Suppressor macrophage treated with lipopolysaccharide for 1 hour (primary cell): Measurements from ENCODE around the gene NAB1.
"Not testable (repeated sequence)": the region's sequence is repeated elsewhere in the genome, so short reads cannot be mapped to it uniquely, and the experiment has no call there.

ENCODE experiments used
- DNase-seq, 3 donors: peaks; one replicate each; pipeline ENCODE4 v3.0.0-alpha.2; 2020 to 2022

The NAB1 gene, protein sequence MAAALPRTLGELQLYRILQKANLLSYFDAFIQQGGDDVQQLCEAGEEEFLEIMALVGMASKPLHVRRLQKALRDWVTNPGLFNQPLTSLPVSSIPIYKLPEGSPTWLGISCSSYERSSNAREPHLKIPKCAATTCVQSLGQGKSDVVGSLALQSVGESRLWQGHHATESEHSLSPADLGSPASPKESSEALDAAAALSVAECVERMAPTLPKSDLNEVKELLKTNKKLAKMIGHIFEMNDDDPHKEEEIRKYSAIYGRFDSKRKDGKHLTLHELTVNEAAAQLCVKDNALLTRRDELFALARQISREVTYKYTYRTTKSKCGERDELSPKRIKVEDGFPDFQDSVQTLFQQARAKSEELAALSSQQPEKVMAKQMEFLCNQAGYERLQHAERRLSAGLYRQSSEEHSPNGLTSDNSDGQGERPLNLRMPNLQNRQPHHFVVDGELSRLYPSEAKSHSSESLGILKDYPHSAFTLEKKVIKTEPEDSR

DNA sequence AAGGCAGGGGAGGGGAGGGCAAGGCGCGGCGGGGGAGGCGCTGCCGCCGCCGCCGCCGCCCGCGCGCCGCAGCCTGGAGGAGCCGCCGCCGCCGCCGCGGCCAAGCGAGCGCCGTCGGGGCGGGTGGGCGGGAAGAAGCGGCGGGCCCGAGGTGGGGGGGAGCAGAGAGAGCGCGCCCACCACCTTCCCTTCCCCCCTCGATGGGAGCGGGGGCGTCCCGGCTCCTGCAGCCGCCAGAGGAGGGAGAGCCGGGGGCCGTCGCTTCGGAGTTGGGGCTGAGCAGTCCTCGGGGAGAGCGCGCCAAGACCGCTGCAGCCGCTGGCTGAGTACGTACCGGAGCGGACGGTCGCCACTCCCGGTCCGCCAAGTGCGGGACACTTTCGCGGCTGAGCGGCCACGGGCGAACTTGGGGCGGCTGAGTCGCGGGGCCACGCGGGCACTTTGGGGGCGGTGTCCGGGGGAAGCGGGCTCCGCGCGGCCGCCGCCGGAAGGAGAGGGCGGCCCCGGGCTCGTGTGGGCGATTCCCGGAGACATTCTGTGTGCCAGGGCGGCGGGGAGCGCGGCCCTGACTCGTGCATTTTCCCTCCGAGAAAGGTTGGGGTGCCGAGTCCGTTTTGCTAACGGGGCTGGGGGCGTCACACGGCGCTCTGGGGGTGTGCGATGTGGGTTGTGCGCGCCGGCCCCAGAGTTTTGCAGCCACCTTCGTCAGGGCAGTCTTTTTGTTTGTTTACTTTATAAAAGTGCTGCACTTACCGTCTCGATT, at the start of gene NAB1:
TSS of gene NAB1 (plus strand) at position 49 of the 763 bp plus-strand sequence. CDS start 10,094 bp downstream, outside the sequence.
- peak; percentile 82 to 91 (median 83) for DNase-seq

DNA sequence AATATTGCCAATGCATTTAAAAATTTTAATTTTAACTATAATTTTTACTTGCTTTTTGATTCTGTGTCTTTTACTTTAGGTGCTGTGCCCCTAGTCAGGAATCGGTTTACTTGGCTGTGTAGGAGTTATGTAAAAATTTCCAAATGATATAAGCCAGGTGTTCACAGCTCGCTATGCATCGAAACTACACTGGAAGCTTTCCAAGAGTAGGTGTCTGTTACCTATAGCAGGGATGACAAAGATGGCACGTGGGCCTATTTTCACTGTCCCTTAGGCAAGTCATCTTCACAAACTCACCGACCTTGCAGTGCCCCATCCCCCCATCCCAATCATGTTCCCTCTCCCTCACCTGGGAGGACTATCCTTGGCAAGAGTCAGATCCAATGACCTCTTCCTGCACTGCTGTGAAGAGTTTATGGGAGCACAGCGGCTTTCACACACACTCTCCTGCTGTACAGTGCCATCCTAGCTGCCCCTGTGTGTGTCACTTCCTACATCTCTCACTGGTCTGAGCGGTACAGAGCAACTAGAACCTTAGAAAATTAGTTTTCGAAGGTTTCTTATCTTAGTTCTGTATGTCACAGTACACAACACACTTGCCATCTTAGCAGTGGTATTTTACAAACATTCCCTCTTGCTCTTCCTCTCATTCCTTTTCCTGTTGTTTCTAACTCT, 49.2 kb upstream of the NAB1 start:
- no peak for DNase-seq

DNA sequence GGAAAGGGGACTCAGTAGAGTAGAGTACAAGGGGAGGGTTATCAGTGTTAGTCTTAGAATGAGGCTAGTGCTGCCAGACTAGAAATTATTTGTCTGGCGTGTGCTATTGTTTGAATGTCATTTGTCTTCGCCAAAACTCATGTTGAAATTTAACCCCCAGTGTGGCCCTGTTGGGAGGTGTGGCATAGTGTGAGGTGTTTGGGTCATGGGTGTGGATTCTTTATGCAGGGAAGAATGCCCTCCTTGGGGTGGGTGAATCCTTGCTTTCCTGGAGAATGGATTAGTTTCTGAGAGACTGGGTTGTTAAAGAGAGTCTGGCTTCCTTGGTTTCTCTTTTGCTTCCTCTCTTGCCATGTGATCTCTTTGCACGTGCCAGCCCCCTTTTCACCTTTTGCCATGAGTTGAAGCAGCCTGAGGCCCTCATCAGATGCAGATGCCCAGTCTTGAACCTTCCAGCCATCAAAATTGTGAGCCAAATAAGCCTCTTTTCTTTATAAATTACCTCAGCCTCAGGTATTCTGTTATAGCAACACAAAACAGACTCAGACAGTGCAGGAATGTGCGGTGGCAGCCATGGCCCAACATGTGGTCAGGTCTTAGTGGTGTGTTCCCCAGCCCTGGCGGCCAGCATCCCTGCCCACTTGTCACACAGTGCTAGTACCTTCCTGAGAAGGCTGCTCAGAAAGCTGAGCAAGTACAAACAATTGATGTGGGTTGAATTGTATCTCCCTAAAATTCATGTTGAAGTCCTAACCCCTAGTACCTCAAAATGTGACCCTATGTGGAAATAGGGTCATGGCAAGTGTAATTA, 48.4 kb upstream of the NAB1 start:
- no peak for DNase-seq

DNA sequence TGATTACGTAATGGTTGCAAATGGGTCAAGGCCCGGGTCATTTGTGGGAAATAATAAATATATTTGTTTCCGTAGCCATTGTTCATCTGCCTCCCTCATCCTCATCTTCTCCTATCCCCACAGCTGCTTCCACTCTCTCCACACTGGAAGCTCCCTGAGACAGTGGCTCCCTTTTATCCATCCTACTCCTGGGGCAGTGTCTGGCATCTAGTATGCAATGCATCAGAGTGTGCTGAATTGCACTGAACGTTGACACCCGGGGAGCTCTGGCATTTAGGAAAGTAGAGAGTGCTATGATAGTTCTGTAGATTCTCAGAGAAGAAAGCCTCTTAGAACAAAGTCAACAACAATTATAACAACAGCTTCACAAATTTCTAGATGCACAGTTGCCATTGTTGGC, 45.5 kb upstream of the NAB1 start:
- no peak for DNase-seq

DNA sequence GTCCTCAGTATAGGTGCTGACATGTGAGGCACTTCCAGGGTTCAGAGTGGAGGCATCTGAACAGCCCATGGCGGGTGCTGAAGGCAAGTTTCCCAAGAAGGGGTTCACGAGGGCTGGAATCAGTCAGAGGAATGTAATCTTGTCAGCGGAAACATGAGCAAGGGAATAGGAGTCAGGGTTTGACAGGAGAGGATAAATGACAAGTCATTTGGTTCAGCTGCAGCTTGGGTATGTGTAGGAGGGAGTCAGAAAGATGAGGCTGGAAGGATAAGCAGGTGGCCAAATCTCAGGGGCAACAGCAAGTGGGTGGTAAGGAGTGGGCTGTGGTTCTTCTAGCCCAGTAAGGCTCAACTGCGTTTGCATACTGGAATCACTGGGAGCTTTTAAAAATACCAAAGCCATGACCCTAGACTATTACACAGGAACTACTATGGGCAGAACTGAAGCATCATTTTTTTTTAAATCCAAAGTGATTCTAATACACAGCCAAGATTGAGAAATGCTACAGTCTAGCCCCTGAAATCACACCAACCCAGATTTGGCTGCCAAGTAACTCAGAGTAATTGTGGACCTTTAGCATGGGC, 41.8 kb upstream of the NAB1 start:
- no peak for DNase-seq

DNA sequence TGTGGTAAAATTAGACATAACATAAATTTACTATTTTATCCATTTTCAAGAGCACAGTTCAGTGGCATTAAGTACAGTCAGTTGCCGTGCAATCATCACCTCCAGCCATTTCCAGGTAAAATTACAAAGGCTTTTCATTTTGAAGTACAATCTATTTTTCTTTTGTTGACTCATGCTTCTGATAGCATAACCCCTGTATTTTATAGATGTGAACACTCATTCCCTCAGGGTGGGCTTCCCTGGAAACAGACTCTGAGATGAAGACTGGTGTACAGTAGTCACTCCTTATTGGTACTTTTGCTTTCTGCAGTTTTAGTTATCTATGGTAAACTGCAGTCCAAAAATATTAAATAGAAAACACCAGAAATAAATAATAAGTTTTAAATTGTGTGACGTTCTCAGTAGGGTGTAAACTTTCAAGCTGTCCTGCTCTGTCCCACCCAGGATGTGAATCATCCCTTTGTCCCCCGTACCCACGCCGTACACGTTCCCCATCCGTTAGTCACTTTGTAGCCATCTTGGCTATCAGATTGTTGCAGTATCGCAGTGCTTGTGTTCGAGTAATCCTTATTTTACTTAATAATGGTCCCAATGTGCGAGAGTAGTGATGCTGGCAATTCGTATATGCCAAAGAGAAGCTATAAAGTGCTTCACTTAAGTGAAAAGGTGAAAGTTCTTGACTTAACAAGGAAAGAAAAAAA, 41.1 kb upstream of the NAB1 start:
- no peak for DNase-seq

DNA sequence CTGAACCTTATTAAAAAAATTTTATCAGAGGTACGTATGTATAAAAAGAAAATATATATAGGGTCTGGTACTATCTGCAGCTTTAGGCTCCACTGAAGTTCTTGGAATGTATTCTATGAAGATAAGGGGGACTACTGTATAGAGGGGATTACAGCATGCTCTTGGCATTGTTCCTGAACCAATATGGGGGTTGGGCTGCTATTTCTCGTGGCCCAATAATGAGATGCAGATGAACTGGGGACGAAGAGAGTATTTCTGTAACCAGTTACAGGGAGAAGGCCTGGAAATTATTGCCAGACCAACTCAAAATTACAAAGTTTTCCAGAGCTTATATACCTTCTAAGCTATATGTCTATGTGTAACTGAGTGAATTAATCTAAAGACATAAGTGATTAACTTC, 40.0 kb upstream of the NAB1 start:
- DNase-seq = not testable (repeated sequence)

DNA sequence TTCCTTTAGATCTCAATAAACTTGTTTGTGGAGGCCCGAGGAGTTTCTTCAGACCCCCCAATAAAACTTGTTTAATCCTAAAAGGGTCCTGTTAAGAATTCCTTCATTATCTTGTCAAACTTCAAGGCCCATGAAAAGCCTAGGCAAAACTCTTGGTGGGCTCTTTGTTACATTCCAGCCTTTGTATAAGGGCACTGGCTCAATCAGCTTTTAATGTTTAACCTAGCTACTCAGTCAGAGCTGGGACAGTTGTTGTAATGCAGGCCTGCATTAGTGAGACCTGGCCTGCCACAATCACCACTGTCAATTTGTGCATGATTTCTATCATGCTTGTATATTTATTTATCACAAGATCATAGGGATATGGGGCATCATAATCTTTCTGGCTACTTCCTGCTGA, 39.5 kb upstream of the NAB1 start:
- DNase-seq = not testable (repeated sequence)

DNA sequence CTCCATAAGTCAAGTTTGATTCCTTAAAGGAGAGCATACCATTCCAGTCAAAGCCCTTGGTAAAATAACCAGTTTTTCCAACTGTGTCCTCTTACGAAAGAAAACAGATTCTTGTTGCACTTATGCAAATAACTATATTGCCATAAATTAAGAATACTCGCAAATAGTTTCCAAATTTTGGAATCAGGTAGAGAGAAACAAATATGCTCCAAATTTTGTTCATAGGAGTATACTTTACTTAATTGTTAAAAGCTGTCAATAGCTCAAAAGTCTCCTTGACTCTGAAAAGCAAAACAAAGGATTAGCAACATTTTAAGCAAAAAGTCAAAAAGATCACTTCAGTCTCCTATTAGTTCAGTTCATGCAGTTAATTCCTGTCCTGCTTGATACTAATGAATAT, 38.4 kb upstream of the NAB1 start:
- not testable (repeated sequence) for DNase-seq

DNA sequence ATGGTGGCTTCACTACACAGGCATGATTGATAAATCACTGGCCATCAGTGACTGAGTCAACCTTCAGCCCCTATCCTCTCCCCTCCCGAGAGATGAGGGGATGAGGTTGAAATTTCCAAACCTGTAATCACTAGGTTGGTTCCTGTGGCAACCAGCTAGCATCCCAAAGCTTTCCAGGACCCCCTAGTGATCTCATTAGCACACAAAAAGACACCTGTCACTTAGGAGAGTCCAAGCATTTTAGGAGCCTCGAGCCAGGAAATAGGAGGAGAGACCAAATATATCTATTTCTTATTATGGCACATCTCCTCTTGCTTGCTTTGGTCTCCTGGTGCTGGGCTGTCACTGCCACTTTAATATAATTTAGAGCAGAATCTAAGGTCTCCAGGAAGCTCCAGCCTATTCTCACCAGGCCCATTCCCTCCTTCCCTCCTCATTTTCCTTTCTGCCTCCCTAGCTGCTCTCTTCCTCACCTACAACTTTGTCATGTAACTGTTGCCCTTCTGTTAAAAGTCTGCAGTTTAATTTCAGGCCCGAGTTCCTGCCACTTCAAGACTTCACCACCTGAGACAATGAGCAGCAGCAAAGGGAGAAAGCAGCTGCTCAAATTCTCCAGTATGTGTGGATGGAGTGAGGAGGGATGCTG, 33.2 kb upstream of the NAB1 start:
- no peak for DNase-seq

DNA sequence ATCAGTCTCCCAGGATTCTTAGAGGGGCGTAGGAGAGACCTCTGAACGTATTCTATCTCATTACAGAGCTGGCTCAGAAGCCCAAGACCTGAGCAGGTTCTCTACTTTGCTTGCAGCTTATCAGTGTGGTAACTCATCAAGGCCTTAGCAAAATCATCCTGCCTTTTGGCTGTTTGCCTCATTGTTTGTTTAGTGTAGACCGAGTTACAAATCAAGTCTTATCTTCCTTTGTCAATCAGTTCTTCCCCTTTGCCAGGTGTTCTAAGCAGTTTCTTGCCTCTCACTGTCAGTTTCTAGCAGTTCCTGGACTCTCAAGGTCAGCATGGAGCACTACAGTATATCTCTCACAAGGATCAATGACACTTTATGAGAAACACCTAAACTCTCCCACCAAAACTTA, 30.9 kb upstream of the NAB1 start:
- no peak for DNase-seq

DNA sequence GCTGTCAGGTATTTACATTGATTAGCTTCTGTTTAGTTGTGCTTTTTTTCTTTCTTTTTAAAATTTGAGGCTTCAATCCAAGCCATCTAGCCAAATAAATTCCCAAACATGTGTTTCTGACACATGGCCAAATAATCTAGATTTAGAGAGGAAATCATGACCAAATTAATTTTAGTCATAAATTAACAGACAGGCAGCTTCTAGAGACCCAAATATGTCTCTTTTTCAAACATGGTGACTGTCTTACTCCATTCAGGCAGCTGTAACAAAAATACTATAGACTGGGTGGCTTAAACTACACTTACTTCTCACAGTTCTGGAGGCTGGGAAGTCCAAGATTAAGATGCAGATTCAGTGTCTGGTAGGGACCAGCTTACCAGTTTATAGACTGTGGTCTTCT, 23.2 kb upstream of the NAB1 start:
- DNase-seq = no peak

DNA sequence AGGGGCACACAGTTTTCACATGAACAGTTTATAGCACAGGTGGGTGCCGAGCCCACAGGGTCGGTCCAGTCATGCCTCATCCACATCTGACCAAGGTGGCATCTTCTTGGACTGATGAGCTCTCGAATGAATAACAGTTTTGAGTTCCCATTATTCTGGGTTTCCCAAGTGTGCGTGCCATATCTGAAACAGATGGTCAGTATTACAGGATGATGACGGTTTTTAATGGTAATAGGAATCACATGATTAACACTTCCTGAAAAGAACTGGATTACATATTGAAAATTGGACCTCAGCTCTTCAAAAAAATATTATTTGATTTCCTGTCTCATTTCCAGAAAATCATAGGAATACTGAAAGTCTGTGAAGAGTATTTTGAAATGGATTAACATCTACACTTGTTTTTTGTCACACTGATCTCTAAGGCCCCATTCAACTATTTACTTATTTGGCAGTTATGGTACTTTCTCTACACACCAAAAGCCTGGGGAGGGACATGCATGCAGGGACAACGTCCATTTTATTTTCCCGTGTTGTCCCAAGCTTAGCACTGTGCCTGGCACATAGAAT, 22.2 kb upstream of the NAB1 start:
- peak; percentile 46 to 74 (median 63) for DNase-seq

DNA sequence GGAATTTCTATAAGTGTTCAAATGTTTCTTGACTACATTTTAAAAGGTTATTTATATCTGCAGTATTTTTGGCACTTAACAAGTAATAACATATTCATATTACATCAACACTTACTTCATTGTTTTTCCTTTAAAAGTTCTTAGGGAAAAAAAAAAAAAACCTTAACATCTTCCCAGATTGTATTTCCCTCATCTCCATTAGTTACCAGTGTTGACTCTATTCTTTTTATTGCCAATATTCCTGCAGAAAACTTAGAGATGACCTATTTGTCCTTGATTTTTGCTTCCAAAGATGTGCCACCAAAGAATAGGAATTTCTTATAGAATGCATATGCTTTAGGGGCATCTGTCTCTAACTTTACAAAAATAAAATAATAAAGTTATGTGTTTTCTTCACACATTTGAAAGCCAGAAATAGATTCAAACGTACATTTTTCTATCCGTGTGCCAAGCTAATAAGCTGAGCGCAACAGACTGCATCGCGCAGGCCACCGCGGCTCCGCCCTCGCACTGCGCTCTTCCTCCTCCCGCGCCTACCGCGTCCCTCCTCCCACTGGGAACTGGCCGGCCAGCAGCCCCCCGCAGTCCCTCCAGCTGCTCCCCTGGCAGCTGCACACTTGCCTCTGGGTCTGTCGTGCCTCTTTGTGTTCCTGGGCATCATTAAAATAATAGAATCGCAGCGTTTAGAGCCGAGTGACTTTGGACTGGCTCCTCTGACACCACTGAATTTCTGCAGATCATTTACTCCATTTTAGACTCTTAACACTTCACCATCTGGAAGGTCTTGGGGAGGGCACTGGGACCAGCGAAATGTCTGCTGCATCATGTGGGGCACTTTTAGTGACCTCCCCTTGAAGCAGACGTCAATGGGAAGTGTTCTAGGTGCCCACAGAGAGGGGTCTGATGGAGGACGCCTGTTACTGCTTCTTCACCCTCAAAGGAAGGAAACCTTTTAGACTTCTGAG, 21.2 kb upstream of the NAB1 start:
- DNase-seq = peak in 1 of 3 donors; percentile 53

DNA sequence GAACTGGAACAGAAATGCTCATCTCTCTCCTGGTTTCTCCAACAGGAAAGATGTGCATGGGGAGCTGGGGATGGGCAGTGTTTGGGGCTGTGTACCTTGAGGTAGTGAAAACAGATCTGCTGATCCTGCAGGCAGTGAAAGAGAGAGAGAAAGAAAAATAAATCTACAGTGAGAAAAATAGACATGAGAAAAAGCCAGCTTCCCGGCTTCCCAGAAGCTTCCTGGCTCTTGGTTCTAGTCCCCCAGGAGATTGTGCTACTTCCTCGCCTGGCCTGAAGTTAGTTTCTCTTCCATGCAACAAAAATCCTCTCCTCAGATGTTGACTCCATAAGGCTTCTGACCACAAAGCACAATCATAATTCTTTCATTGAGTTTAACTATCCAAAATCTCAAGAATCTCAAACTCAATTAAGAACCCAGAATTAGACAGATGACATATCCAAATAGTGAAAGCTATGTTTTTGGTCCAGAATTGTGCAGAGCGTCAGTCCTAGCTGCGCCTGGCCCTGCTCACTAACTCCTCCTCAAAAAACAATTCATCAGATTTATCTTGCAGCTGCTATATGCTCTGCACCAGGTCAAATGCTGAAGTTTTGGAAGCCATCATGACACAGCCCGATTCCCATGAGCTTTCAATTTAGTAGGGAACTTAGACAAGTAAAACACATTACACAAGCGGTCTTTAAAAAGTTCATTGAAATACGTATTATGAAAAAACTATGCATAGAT, 20.1 kb upstream of the NAB1 start:
- DNase-seq = no peak

DNA sequence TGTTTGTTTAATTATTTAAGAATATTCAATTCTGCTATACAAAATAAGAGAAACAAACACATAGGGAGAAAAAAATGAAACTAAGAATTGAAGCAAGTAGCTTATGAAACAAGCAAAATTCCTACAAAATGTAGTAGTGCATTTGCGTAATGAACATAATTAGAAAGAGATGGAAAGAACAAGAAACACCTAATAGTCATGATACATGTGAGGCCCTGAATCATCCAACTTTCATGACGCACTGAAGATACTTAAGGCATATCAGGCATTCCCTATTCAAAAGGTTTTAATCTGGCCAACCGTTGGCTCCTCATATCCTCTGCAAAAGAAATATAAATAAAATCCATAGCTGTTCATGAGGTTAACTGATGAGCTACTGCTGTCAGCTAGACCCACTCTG, 14.5 kb upstream of the NAB1 start:
- DNase-seq = peak; percentile 13 to 43 (median 42)

DNA sequence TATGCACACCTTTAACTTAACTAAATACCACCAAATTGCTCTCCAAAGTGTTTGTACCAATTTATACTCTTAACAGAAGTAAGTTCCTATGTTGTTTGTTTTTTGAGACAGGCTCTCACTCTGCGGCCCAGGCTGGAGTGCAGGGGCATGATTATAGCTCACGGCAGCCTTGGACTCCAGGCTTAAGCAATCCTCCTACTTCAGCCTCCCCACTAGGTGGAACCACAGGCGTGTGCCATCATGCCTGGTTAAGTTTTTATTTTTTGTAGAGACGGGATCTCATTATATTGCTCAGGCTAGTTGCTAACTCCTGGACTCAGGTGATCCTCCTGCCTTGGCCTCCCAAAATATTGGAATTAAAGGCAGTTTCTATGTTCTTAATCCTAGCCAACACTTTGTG, 13.1 kb upstream of the NAB1 start:
- DNase-seq = peak in 2 of 3 donors; percentile 25 to 33

DNA sequence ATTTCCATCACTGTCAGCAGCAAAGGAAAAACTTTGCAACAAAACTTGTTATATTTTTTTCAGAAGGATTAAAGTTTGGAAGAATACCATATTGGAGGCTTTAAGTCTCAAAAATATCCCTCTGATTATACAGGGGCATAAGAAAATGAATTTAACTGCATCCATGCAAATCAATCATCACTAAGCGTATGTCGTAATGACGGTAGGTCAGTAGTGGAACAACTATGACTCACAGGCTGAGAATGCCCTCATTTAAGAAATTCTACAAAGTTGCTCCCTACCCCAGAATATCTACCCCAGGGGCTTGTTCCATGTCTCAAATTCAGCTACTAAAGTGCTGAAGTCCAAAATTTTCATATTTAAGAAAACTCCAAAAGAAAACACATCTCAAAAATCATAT, 12.5 kb upstream of the NAB1 start:
- peak; percentile 64 to 82 (median 79) for DNase-seq
